PFSK-1 (cell line): ENCODE data around the gene DMBT1.

Source experiments
- FOXP2 ChIP-seq: optimal IDR thresholded peaks from 2 replicates; pipeline ENCODE3; 2011; ENCODE audit warnings: borderline replicate concordance, control low read depth, inconsistent platforms; ENCODE audit not compliant: insufficient read depth; ENCODE audit errors: extremely low read length, extremely low read depth
- POLR2AphosphoS5 ChIP-seq: IDR thresholded peaks from 2 replicates; pipeline ENCODE4 v1.6.1; 2012; ENCODE audit warnings: low read depth, mild to moderate bottlenecking, control low read depth, low read length, moderate library complexity
- SIN3A ChIP-seq: IDR thresholded peaks from 2 replicates; pipeline ENCODE4 v1.6.1; 2012; ENCODE audit warnings: mild to moderate bottlenecking, low read length, moderate library complexity, borderline replicate concordance; ENCODE audit not compliant: insufficient read depth
- TAF1 ChIP-seq: IDR thresholded peaks from 2 replicates; pipeline ENCODE4 v1.6.1; 2012; ENCODE audit warnings: low read length, control low read depth, borderline replicate concordance; ENCODE audit not compliant: insufficient read depth
- TF ChIP-seq, protein P1 (sequence below), 2 experiments: IDR thresholded peaks; 2 replicates each; pipeline versions ENCODE4 v1.6.1 to v1.8.0; 2011 to 2012; ENCODE audit warnings: low read depth in 2 of 2, low read length in 2 of 2, control low read depth in 1 of 2, inconsistent platforms in 1 of 2, mild to moderate bottlenecking in 1 of 2, moderate library complexity in 1 of 2; ENCODE audit not compliant: insufficient read depth in 1 of 2

DMBT1 gene

DNA sequence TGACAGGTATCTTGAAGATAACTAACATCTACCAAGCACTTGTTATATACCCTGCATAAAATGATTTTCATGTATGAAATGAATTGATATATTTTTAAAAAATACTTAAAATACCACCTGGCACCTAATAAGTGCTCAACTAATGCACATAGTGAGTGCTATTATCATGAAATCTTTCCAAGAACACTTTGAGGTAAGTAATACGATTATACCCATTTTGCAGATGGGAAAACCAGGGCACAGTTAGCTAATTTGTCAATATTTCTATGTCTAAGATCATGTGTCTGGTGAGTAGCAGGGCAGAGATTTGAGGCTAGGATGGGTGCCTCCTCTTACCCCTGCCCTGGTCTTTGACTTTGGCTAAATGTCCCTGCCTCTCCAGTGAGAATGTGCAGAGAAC lies 6.1 kb downstream of the DMBT1 start:
- TF ChIP-seq POLR2AphosphoS5 (no peak), SIN3A (no peak), TAF1 (no peak), FOXP2 (no peak)
- TF ChIP-seq, protein P1, sequence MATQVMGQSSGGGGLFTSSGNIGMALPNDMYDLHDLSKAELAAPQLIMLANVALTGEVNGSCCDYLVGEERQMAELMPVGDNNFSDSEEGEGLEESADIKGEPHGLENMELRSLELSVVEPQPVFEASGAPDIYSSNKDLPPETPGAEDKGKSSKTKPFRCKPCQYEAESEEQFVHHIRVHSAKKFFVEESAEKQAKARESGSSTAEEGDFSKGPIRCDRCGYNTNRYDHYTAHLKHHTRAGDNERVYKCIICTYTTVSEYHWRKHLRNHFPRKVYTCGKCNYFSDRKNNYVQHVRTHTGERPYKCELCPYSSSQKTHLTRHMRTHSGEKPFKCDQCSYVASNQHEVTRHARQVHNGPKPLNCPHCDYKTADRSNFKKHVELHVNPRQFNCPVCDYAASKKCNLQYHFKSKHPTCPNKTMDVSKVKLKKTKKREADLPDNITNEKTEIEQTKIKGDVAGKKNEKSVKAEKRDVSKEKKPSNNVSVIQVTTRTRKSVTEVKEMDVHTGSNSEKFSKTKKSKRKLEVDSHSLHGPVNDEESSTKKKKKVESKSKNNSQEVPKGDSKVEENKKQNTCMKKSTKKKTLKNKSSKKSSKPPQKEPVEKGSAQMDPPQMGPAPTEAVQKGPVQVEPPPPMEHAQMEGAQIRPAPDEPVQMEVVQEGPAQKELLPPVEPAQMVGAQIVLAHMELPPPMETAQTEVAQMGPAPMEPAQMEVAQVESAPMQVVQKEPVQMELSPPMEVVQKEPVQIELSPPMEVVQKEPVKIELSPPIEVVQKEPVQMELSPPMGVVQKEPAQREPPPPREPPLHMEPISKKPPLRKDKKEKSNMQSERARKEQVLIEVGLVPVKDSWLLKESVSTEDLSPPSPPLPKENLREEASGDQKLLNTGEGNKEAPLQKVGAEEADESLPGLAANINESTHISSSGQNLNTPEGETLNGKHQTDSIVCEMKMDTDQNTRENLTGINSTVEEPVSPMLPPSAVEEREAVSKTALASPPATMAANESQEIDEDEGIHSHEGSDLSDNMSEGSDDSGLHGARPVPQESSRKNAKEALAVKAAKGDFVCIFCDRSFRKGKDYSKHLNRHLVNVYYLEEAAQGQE (IDR thresholded peaks at IDR 0.05; ENCODE audit: insufficient read depth in 1 of 2, low read depth in 2 of 2, low read length in 2 of 2), result no peak

DNA sequence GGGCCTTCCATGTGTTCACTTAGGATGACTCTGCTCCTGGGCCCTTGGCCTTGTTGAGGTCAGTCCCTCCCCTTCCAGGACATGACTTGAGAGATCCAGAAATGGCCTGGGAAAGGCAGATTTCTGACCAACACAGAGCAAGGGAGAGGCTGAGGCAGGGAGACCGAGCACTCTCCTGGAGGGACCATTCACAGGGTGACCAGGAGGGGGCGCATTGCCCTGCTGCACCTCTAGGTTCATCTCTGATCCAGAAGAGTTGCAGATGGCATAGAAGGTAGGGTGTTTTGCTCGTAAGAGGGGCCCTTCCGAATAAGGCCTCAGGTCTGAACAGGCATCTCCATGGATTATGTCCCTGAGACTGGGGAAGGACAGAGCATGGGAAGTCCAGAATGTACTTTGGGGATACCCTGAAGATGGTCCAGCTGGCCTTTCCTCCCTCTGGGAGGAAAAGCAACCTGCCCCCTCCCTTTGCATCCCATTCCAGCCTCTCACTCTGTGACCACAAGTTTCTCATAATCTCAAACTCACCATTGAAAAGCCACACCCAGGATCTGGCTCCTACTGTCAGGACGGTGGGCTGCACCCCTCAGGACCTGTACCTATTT lies 6.6 kb downstream of the DMBT1 start:
- TF ChIP-seq TAF1 (no peak), POLR2AphosphoS5 (no peak), FOXP2 (no peak), SIN3A (no peak)
- TF ChIP-seq, protein P1 (IDR thresholded peaks at IDR 0.05; ENCODE audit: insufficient read depth in 1 of 2, low read depth in 2 of 2, low read length in 2 of 2), result no peak

DNA sequence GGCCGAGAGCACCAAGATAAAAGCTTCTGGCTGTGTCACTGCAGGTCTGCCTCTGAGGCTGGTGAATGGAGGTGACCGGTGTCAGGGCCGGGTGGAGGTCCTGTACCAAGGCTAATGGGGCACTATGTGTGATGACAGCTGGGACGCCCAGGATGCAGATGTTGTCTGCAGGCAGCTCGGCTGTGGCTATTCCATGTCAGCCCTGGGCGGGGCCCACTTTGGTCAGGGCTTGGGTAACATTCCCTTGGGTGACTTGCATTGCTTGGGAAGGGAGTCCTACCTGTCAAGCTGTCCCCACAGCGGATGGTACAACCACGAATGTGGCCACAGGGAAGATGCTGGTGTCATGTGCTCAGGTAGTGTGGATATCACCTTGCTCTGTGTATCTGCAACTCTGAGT lies 8.0 kb downstream of the DMBT1 start:
- TF ChIP-seq, protein P1 (IDR thresholded peaks at IDR 0.05; ENCODE audit: insufficient read depth in 1 of 2, low read depth in 2 of 2, low read length in 2 of 2), result no peak
- no peak for TF ChIP-seq FOXP2
- no peak for TF ChIP-seq POLR2AphosphoS5
- TF ChIP-seq TAF1, result no peak
- TF ChIP-seq SIN3A, result no peak

DNA sequence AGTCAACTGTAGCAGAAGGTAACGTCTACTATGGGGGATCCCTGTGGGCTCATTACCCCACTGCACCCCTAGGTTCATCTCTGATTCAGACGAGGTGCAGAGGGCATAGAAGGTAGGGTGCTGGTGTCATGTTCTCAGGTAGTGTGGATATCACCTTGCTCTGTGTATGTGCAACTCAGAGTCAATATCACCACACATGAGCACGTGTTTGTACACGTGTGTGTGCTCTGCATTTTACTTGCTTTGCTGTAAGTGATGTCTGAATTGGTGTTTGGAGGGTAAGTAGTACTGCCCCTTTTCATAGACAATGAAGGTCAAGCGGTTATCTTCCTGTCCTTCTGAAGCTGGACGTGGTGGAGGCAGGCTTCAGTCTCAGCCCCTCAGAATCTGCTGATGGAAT lies 10.4 kb downstream of the DMBT1 start:
- TF ChIP-seq, protein P1 (IDR thresholded peaks at IDR 0.05; ENCODE audit: insufficient read depth in 1 of 2, low read depth in 2 of 2, low read length in 2 of 2), result no peak
- TF ChIP-seq POLR2AphosphoS5 (no peak), SIN3A (no peak), FOXP2 (no peak), TAF1 (no peak)
